SK-N-SH treated with all-trans-retinoic acid at 6 μM for 48 hours (cell line): ENCODE measurements around the gene PRKCSH.

Experiments used
- ARNTL ChIP-seq: fragments of 450-650 bp; formaldehyde crosslinking; IDR thresholded peaks from 2 replicates; pipeline ENCODE4 v1.5.0; 2020; ENCODE audit warnings: low read depth, mild to moderate bottlenecking, moderate library complexity, borderline replicate concordance
- CSDC2 ChIP-seq: fragments of 250-450 bp; sonication (Bioruptor Pico); IDR thresholded peaks from 2 replicates; pipeline ENCODE4 v1.5.0; 2020; ENCODE audit warnings: mild to moderate bottlenecking, moderate library complexity
- ISL1 ChIP-seq: fragments of 250-450 bp; sonication (Bioruptor Pico); IDR thresholded peaks from 2 replicates; pipeline ENCODE4 v2.1.2; 2022; ENCODE audit warnings: mild to moderate bottlenecking, moderate library complexity
- PATZ1 ChIP-seq: fragments of 250-450 bp; sonication (Bioruptor Pico); IDR thresholded peaks from 2 replicates; pipeline ENCODE4 v1.8.0; 2020; ENCODE audit warnings: mild to moderate bottlenecking, moderate library complexity, borderline replicate concordance
- RARB ChIP-seq: fragments of 250-450 bp; sonication (Bioruptor Pico); IDR thresholded peaks from 2 replicates; pipeline ENCODE4 v1.8.0; 2021; ENCODE audit warnings: mild to moderate bottlenecking, moderate library complexity
- TCF4 ChIP-seq: fragments of 250-450 bp; sonication (Bioruptor Pico); IDR thresholded peaks from 2 replicates; pipeline ENCODE4 v1.8.0; 2021; ENCODE audit warnings: mild to moderate bottlenecking, moderate library complexity, borderline replicate concordance
- TSHZ2 ChIP-seq: fragments of 250-450 bp; sonication (Bioruptor Pico); IDR thresholded peaks from 2 replicates; pipeline ENCODE4 v1.5.0; 2020; ENCODE audit warnings: mild to moderate bottlenecking, moderate library complexity
- ZFP3 ChIP-seq: fragments of 250-450 bp; sonication (Bioruptor Pico); IDR thresholded peaks from 2 replicates; pipeline ENCODE4 v1.5.0; 2020; ENCODE audit warnings: mild to moderate bottlenecking, moderate library complexity
- ZFP30 ChIP-seq: fragments of 450-650 bp; formaldehyde crosslinking; IDR thresholded peaks from 2 replicates; pipeline ENCODE4 v1.5.0; 2022; ENCODE audit warnings: mild to moderate bottlenecking, moderate library complexity
- ZNF565 ChIP-seq: fragments of 450-650 bp; formaldehyde crosslinking; conservative IDR thresholded peaks from 2 replicates; pipeline ENCODE4 v1.5.0; 2020; ENCODE audit warnings: low read depth, mild to moderate bottlenecking, moderate library complexity
- ZNF70 ChIP-seq: fragments of 450-650 bp; formaldehyde crosslinking; IDR thresholded peaks from 2 replicates; pipeline ENCODE4 v1.5.0; 2020; ENCODE audit warnings: mild to moderate bottlenecking, moderate library complexity

GRCh38 chr19:11450570-11451326, 15.3 kb downstream of the PRKCSH start:
- TF ChIP-seq ZNF70 (CRISPR knock-in tag) = no peak
- TF ChIP-seq TCF4 (CRISPR knock-in tag) = no peak
- no peak for TF ChIP-seq TSHZ2 (CRISPR knock-in tag)
- no peak for TF ChIP-seq ZFP3 (CRISPR knock-in tag)
- TF ChIP-seq RARB (CRISPR knock-in tag) = no peak
- TF ChIP-seq ZNF565 = no peak
- TF ChIP-seq ARNTL (CRISPR knock-in tag) = no peak
- no peak for TF ChIP-seq PATZ1 (CRISPR knock-in tag)
- no peak for TF ChIP-seq ZFP30 (CRISPR knock-in tag)
- no peak for TF ChIP-seq ISL1 (CRISPR knock-in tag)
- TF ChIP-seq CSDC2 = no peak
